Neural cell (in vitro differentiated cells): ENCODE data around the gene DLK1.

Source experiments
- EP300 ChIP-seq: fragments of 450-650 bp; conservative IDR thresholded peaks from 2 replicates; pipeline ENCODE4 v1.6.1; 2014; ENCODE audit warnings: antibody characterized with exemption, mild to moderate bottlenecking, moderate library complexity; ENCODE audit not compliant: poor library complexity, severe bottlenecking
- EZH2 ChIP-seq: fragments of 200-600, 300-800 bp; shearing (Covaris generic), sonication (generic); IDR thresholded peaks from 2 replicates; pipeline ENCODE4 v1.6.1; 2014; ENCODE audit warnings: antibody characterized with exemption, low read length, borderline replicate concordance, mild to moderate bottlenecking; ENCODE audit not compliant: insufficient read depth, poor library complexity, severe bottlenecking
- POLR2AphosphoS5 ChIP-seq: IDR thresholded peaks from 2 replicates; pipeline ENCODE4 v1.6.1; 2012
- RAD21 ChIP-seq: fragments of 450-650 bp; conservative IDR thresholded peaks from 2 replicates; pipeline ENCODE4 v1.6.1; 2014; ENCODE audit warnings: antibody characterized with exemption, mild to moderate bottlenecking, moderate library complexity
- SMC3 ChIP-seq: fragments of 450-650 bp; conservative IDR thresholded peaks from 2 replicates; pipeline ENCODE4 v1.6.1; 2014; ENCODE audit warnings: antibody characterized with exemption, mild to moderate bottlenecking, moderate library complexity; ENCODE audit not compliant: poor library complexity
- TF ChIP-seq, protein P1 (sequence below): fragments of 450-650 bp; IDR thresholded peaks from 2 replicates; pipeline ENCODE4 v1.5.1; 2014; ENCODE audit warnings: antibody characterized with exemption, mild to moderate bottlenecking, moderate library complexity; ENCODE audit not compliant: poor library complexity, severe bottlenecking
- TF ChIP-seq, protein P2 (sequence below): IDR thresholded peaks from 2 replicates; pipeline ENCODE4 v1.6.1; 2012; ENCODE audit warnings: borderline replicate concordance

DNA sequence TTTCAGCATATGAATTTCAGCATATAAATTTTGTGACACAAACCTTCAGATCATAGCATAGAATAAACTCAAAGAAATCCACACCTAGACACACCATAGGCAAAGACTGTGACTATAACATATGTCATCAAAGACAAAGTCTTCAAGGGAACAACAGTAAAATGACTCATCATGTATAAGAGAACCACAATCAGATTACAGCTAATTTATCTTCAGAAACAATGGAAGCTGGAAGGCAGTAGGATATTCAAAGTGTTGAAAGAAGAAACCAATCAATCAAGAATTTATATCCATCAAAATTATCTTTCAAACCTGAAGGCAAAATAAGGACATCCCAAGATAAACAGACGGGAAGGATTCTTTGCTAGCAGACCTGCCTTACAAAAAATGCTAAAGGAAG is 29.0 kb downstream of the DLK1 start:
- TF ChIP-seq EZH2 (no peak), EP300 (no peak), SMC3 (no peak), POLR2AphosphoS5 (no peak), RAD21 (no peak)
- TF ChIP-seq, protein P1, sequence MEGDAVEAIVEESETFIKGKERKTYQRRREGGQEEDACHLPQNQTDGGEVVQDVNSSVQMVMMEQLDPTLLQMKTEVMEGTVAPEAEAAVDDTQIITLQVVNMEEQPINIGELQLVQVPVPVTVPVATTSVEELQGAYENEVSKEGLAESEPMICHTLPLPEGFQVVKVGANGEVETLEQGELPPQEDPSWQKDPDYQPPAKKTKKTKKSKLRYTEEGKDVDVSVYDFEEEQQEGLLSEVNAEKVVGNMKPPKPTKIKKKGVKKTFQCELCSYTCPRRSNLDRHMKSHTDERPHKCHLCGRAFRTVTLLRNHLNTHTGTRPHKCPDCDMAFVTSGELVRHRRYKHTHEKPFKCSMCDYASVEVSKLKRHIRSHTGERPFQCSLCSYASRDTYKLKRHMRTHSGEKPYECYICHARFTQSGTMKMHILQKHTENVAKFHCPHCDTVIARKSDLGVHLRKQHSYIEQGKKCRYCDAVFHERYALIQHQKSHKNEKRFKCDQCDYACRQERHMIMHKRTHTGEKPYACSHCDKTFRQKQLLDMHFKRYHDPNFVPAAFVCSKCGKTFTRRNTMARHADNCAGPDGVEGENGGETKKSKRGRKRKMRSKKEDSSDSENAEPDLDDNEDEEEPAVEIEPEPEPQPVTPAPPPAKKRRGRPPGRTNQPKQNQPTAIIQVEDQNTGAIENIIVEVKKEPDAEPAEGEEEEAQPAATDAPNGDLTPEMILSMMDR: no peak
- TF ChIP-seq, protein P2, sequence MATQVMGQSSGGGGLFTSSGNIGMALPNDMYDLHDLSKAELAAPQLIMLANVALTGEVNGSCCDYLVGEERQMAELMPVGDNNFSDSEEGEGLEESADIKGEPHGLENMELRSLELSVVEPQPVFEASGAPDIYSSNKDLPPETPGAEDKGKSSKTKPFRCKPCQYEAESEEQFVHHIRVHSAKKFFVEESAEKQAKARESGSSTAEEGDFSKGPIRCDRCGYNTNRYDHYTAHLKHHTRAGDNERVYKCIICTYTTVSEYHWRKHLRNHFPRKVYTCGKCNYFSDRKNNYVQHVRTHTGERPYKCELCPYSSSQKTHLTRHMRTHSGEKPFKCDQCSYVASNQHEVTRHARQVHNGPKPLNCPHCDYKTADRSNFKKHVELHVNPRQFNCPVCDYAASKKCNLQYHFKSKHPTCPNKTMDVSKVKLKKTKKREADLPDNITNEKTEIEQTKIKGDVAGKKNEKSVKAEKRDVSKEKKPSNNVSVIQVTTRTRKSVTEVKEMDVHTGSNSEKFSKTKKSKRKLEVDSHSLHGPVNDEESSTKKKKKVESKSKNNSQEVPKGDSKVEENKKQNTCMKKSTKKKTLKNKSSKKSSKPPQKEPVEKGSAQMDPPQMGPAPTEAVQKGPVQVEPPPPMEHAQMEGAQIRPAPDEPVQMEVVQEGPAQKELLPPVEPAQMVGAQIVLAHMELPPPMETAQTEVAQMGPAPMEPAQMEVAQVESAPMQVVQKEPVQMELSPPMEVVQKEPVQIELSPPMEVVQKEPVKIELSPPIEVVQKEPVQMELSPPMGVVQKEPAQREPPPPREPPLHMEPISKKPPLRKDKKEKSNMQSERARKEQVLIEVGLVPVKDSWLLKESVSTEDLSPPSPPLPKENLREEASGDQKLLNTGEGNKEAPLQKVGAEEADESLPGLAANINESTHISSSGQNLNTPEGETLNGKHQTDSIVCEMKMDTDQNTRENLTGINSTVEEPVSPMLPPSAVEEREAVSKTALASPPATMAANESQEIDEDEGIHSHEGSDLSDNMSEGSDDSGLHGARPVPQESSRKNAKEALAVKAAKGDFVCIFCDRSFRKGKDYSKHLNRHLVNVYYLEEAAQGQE: no peak
